Iris pigment epithelial cell (primary cell): ENCODE measurements around the gene IL24.
A peak's percentile ranks its signal among the peaks of the same experiment; 100 is the strongest.

ENCODE experiments used
- DNase-seq: peaks from one replicate; pipeline ENCODE4 v3.0.0-alpha.2; 2011; ENCODE audit warnings: low read depth

IL24 gene

GRCh38 chr1:206925106-206925736, 28.0 kb downstream of the IL24 start:
- no peak for DNase-seq

GRCh38 chr1:206926286-206926685, 29.0 kb downstream of the IL24 start:
- DNase-seq: no peak

- no peak for DNase-seq
Measured at GRCh38 chr1:206929524-206929923, 32.3 kb downstream of the IL24 start.

- DNase-seq: no peak
Measured at GRCh38 chr1:206930210-206930798, 33.1 kb downstream of the IL24 start.

- DNase-seq: no peak
Measured at GRCh38 chr1:206931709-206932108, 34.5 kb downstream of the IL24 start.

GRCh38 chr1:206932177-206932576, 34.9 kb downstream of the IL24 start:
- DNase-seq: no peak

- no peak for DNase-seq
Measured at GRCh38 chr1:206933333-206933945, 36.2 kb downstream of the IL24 start.

- peak; percentile 38 for DNase-seq
Measured at GRCh38 chr1:206935491-206936067, 38.3 kb downstream of the IL24 start.

GRCh38 chr1:206937425-206937824, 40.2 kb downstream of the IL24 start:
- no peak for DNase-seq

- DNase-seq: no peak
Measured at GRCh38 chr1:206939131-206939530, 41.9 kb downstream of the IL24 start.

GRCh38 chr1:206939841-206940587, 42.8 kb downstream of the IL24 start:
- DNase-seq: no peak

- no peak for DNase-seq
Measured at GRCh38 chr1:206940588-206940936, 43.3 kb downstream of the IL24 start.

- DNase-seq: no peak
Measured at GRCh38 chr1:206941766-206942418, 44.6 kb downstream of the IL24 start.

- DNase-seq: no peak
Measured at GRCh38 chr1:206944703-206945102, 47.5 kb downstream of the IL24 start.

GRCh38 chr1:206945779-206946178, 48.5 kb downstream of the IL24 start:
- DNase-seq: no peak

- no peak for DNase-seq
Measured at GRCh38 chr1:206946261-206946660, 49.0 kb downstream of the IL24 start, which contains the start of gene PIGR. PIGR (minus strand) TSS chr1:206946466; CDS start chr1:206940531, 5,935 bp downstream.

- no peak for DNase-seq
Measured at GRCh38 chr1:206947255-206947654, 50.0 kb downstream of the IL24 start.

- no peak for DNase-seq
Measured at GRCh38 chr1:206949208-206949607, 52.0 kb downstream of the IL24 start.

- DNase-seq: no peak
Measured at GRCh38 chr1:206949641-206950040, 52.4 kb downstream of the IL24 start.

- DNase-seq: no peak
Measured at GRCh38 chr1:206951318-206952100, 54.3 kb downstream of the IL24 start.

GRCh38 chr1:206952171-206952570, 54.9 kb downstream of the IL24 start:
- DNase-seq: peak; percentile 4
